H9 (cell line): ENCODE data around the gene CLK3. TPM values are rescaled to one million over a fixed set of nuclear protein-coding genes. Genes with fewer than 3 reads are reported as not detected.
A peak's percentile ranks its signal among the peaks of the same experiment; 100 is the strongest.

Experiments used
- DNase-seq: peaks from one replicate; pipeline ENCODE4 v3.0.0-alpha.2; 2017
- H2AFZ ChIP-seq: one replicate; pipeline ENCODE4 v1.6.1; 2013; ENCODE audit warnings: mild to moderate bottlenecking, low read length, control low read depth, moderate library complexity
- H2AK5ac ChIP-seq: 2 replicates; pipeline ENCODE4 v1.6.1; 2013; ENCODE audit warnings: low read length, control low read depth, mixed read lengths; ENCODE audit not compliant: insufficient read length
- H2BK120ac ChIP-seq: one replicate; pipeline ENCODE4 v1.6.1; 2013; ENCODE audit warnings: low read depth, mild to moderate bottlenecking, low read length, control low read depth, inconsistent platforms; ENCODE audit not compliant: poor library complexity, severe bottlenecking
- H2BK12ac ChIP-seq: 2 replicates; pipeline ENCODE4 v1.6.1; 2013; ENCODE audit warnings: low read length, control low read depth, mixed read lengths, low read depth; ENCODE audit not compliant: insufficient read length
- H2BK15ac ChIP-seq: 2 replicates; pipeline ENCODE4 v1.6.1; 2013; ENCODE audit warnings: low read depth, low read length, control low read depth
- H2BK20ac ChIP-seq: one replicate; pipeline ENCODE4 v1.6.1; 2013; ENCODE audit warnings: low read depth, mild to moderate bottlenecking, low read length, control low read depth, inconsistent platforms; ENCODE audit not compliant: poor library complexity, severe bottlenecking
- H2BK5ac ChIP-seq: 2 replicates; pipeline ENCODE4 v1.6.1; 2013; ENCODE audit warnings: low read length, control low read depth, mixed read lengths; ENCODE audit not compliant: insufficient read length
- H3K14ac ChIP-seq: 2 replicates; pipeline ENCODE4 v1.6.1; 2013; ENCODE audit warnings: low read length, control low read depth; ENCODE audit not compliant: insufficient read depth
- H3K18ac ChIP-seq: 2 replicates; pipeline ENCODE4 v1.6.1; 2013; ENCODE audit warnings: low read depth, mild to moderate bottlenecking, mixed read lengths, low read length, control low read depth; ENCODE audit not compliant: insufficient read length
- H3K23ac ChIP-seq: 2 replicates; pipeline ENCODE4 v1.6.1; 2013; ENCODE audit warnings: low read length, control low read depth, mixed read lengths, low read depth; ENCODE audit not compliant: insufficient read length
- H3K23me2 ChIP-seq: 2 replicates; pipeline ENCODE4 v1.6.1; 2013; ENCODE audit warnings: low read depth, mild to moderate bottlenecking, mixed read lengths, low read length, control low read depth; ENCODE audit not compliant: insufficient read length, poor library complexity, severe bottlenecking
- H3K27ac ChIP-seq: 2 replicates; pipeline ENCODE4 v1.5.1; 2013; ENCODE audit warnings: low read length, control low read depth, mixed read lengths, low read depth; ENCODE audit not compliant: insufficient read length
- H3K27me3 ChIP-seq: 2 replicates; pipeline ENCODE4 v1.6.1; 2013; ENCODE audit warnings: low read length, control low read depth, inconsistent platforms; ENCODE audit not compliant: insufficient read depth
- H3K4ac ChIP-seq: 2 replicates; pipeline ENCODE4 v1.6.1; 2013; ENCODE audit warnings: low read depth, mild to moderate bottlenecking, control low read depth, inconsistent platforms, low read length, moderate library complexity
- H3K4me1 ChIP-seq: 2 replicates; pipeline ENCODE4 v1.6.1; 2013; ENCODE audit warnings: low read length, control low read depth, inconsistent platforms; ENCODE audit not compliant: insufficient read depth
- H3K4me2 ChIP-seq: 2 replicates; pipeline ENCODE4 v1.6.1; 2013; ENCODE audit warnings: low read length, control low read depth, mixed read lengths; ENCODE audit not compliant: insufficient read length, insufficient read depth
- H3K56ac ChIP-seq: 2 replicates; pipeline ENCODE4 v1.6.1; 2013; ENCODE audit warnings: low read depth, mild to moderate bottlenecking, mixed read lengths, low read length, control low read depth; ENCODE audit not compliant: insufficient read length
- H3K79me1 ChIP-seq: 2 replicates; pipeline ENCODE4 v1.6.1; 2013; ENCODE audit warnings: low read depth, mild to moderate bottlenecking, moderate library complexity, low read length, control low read depth, inconsistent platforms; ENCODE audit not compliant: insufficient read depth, poor library complexity, severe bottlenecking
- H3K79me2 ChIP-seq: 2 replicates; pipeline ENCODE4 v1.6.1; 2013; ENCODE audit warnings: low read length, control low read depth, inconsistent platforms; ENCODE audit not compliant: insufficient read depth
- H3K9ac ChIP-seq: 2 replicates; pipeline ENCODE4 v1.6.1; 2013; ENCODE audit warnings: low read length, control low read depth, mixed read lengths; ENCODE audit not compliant: insufficient read length; ENCODE audit errors: extremely low read depth
- H3K9me3 ChIP-seq: one replicate; pipeline ENCODE4 v1.6.1; 2013; ENCODE audit warnings: low read depth, low read length, inconsistent platforms; ENCODE audit not compliant: control insufficient read depth
- H3T11ph ChIP-seq: one replicate; pipeline ENCODE4 v1.6.1; 2013; ENCODE audit warnings: mild to moderate bottlenecking, low read length, control low read depth, inconsistent platforms
- H4K20me1 ChIP-seq: one replicate; pipeline ENCODE4 v1.6.1; 2013; ENCODE audit not compliant: control insufficient read depth, insufficient read length, insufficient read depth
- H4K5ac ChIP-seq: 2 replicates; pipeline ENCODE4 v1.6.1; 2013; ENCODE audit warnings: low read depth, mild to moderate bottlenecking, mixed read lengths, low read length, control low read depth; ENCODE audit not compliant: insufficient read length
- H4K8ac ChIP-seq: replicated peaks from 2 replicates; pipeline ENCODE4 v1.6.1; 2013; ENCODE audit warnings: low read length, control low read depth, mixed read lengths, low read depth; ENCODE audit not compliant: insufficient read length
- H4K91ac ChIP-seq: 2 replicates; pipeline ENCODE4 v1.6.1; 2013; ENCODE audit warnings: low read depth, mild to moderate bottlenecking, moderate library complexity, mixed read lengths, low read length, control low read depth; ENCODE audit not compliant: insufficient read length
- H3K27ac Mint-ChIP-seq, 3 experiments: 2 replicates in 2 of 3; 3 replicates in 1 of 3; pipeline ENCODE4 v1.8.0; 2020 to 2021; ENCODE audit warnings: mixed read lengths in 3 of 3, mild to moderate bottlenecking in 1 of 3, moderate library complexity in 1 of 3
- H3K27me3 Mint-ChIP-seq: 2 replicates; pipeline ENCODE4 v1.8.0; 2021; ENCODE audit warnings: low read depth, mild to moderate bottlenecking, moderate library complexity, mixed read lengths
- H3K36me3 Mint-ChIP-seq, 3 experiments: 2 replicates in 2 of 3; 3 replicates in 1 of 3; pipeline ENCODE4 v1.8.0; 2020 to 2021; ENCODE audit warnings: low read depth in 3 of 3, mixed read lengths in 3 of 3; ENCODE audit not compliant: insufficient read depth in 1 of 3
- H3K4me1 Mint-ChIP-seq, 2 experiments: 2 replicates each; pipeline ENCODE4 v1.8.0; 2020; ENCODE audit warnings: mixed read lengths in 2 of 2
- H3K4me3 Mint-ChIP-seq, 2 experiments: 2 replicates in 1 of 2; 3 replicates in 1 of 2; pipeline ENCODE4 v1.8.0; 2020 to 2021; ENCODE audit warnings: mild to moderate bottlenecking in 2 of 2, mixed read lengths in 2 of 2, moderate library complexity in 1 of 2
- H3K9me3 Mint-ChIP-seq, 2 experiments: 2 replicates in 1 of 2; 3 replicates in 1 of 2; pipeline ENCODE4 v1.8.0; 2020; ENCODE audit warnings: mild to moderate bottlenecking in 2 of 2, mixed read lengths in 2 of 2, moderate library complexity in 1 of 2
- WGBS: extraction: QIAGEN DNeasy Blood & Tissue Kit; methylation state at CpG from one replicate; pipeline ENCODE4 v1.1.7; 2013; ENCODE audit warnings: missing lambda C conversion rate, low lambda C conversion rate, mixed read lengths; ENCODE audit not compliant: insufficient read length; ENCODE audit errors: extremely low coverage; 5-methylcytosine and 5-hydroxymethylcytosine counted together
- total RNA-seq: library from RNA; stranded (reverse); gene quantifications from 2 replicates; pipeline ENCODE4 v1.2.1, GENCODE V29; 2021
- TF ChIP-seq, protein P1 (sequence below): fragments of 200-600 bp; sonication (generic); conservative IDR thresholded peaks from 3 replicates; pipeline ENCODE4 v1.8.0; 2021; ENCODE audit warnings: antibody characterized with exemption, mild to moderate bottlenecking

Gene CLK3
- total RNA-seq, 1 experiment from 2014 or later: 40.8 TPM

DNA sequence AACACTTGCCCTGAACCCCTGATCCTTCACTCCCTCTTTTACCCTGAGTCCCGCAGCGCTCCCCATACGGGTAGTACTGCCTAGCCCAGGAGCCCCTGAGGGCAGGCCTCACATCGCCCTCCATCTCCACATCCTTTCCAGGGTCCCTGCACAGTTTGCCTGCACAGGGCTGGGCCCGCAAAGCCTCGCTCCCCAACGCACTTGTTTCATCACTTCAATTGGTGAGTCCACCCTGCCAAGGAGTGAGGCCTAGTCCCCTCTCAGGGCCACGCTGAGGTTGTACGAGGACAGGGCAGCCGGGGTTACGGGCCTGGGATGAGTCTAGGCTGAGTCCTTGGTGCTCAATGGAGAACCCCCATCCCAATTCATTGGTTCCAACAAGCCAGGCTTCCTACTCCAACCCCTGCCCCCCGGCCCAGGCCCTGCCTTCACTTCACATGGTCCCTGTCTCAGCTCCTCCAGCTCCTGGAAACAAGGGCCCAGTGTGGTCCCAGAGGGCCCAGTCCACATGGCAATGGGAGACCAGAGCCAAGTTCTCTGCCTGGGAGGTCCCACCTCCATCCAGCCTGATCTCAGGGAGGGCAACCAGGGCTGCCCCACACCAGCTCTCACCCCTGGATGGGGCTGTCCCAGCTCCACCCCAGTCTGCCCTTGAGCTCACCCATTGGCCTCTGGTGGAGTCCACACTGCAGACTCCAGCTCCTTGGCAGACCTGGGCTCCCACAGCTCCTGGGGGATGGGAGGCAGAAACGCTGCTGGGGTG lies 12.4 kb upstream of the CLK3 start:
- no peak overlapping the region for H2BK5ac ChIP-seq
- H3K9me3 ChIP-seq: no peaks in the 10 kb centered on the region
- H3K4ac ChIP-seq: no peak overlapping the region
- Mint-ChIP-seq H3K4me3 (no peak overlapping the region), H3K27ac (peak overlapping the region in 2 of 3 experiments; percentile 33 to 65; a peak in 1 of 7 replicates), H3K9me3 (no peaks in the 10 kb centered on the region; a peak in 1 of 5 replicates), H3K27me3 (peaks cover 20% of the 10 kb centered on the region), H3K4me1 (peaks cover 6 to 11% of the 10 kb centered on the region in 2 experiments), H3K36me3 (peaks cover 0 to 14% (median 13%) of the 10 kb centered on the region in 3 experiments; a peak in 6 of 7 replicates)
- no peak overlapping the region for H2AFZ ChIP-seq
- H3K4me1 ChIP-seq: no peaks in the 10 kb centered on the region
- no peak overlapping the region for H2BK120ac ChIP-seq
- no peaks in the 10 kb centered on the region for H3K79me2 ChIP-seq
- no peak overlapping the region for H2AK5ac ChIP-seq
- H3K23me2 ChIP-seq: no peaks in the 10 kb centered on the region
- H3K56ac ChIP-seq: no peak overlapping the region
- H3K27me3 ChIP-seq: no peaks in the 10 kb centered on the region; the same call in 1 of the 2 replicates
- H3K9ac ChIP-seq: no peak overlapping the region
- no peak overlapping the region for H3K23ac ChIP-seq
- H3K79me1 ChIP-seq: no peaks in the 10 kb centered on the region
- no peak overlapping the region for H3K4me2 ChIP-seq
- H2BK12ac ChIP-seq: no peak overlapping the region
- no peak overlapping the region for H3K27ac ChIP-seq
- H3K14ac ChIP-seq: peak overlapping the region; percentile 3; the same call in 1 of the 2 replicates
- no peak overlapping the region for H3T11ph ChIP-seq
- TF ChIP-seq, protein P1, sequence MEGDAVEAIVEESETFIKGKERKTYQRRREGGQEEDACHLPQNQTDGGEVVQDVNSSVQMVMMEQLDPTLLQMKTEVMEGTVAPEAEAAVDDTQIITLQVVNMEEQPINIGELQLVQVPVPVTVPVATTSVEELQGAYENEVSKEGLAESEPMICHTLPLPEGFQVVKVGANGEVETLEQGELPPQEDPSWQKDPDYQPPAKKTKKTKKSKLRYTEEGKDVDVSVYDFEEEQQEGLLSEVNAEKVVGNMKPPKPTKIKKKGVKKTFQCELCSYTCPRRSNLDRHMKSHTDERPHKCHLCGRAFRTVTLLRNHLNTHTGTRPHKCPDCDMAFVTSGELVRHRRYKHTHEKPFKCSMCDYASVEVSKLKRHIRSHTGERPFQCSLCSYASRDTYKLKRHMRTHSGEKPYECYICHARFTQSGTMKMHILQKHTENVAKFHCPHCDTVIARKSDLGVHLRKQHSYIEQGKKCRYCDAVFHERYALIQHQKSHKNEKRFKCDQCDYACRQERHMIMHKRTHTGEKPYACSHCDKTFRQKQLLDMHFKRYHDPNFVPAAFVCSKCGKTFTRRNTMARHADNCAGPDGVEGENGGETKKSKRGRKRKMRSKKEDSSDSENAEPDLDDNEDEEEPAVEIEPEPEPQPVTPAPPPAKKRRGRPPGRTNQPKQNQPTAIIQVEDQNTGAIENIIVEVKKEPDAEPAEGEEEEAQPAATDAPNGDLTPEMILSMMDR: no peak
- no peak for DNase-seq
- H2BK20ac ChIP-seq: no peak overlapping the region
- WGBS: no CpG with 5 or more reads among the region's 13 CpGs
- H2BK15ac ChIP-seq: no peak overlapping the region
- no peak overlapping the region for H3K18ac ChIP-seq
- no peak overlapping the region for H4K5ac ChIP-seq
- H4K20me1 ChIP-seq: no peaks in the 10 kb centered on the region
- H4K8ac ChIP-seq: no peak overlapping the region
- H4K91ac ChIP-seq: no peak overlapping the region
